ENCODE results near the gene FCHSD2. TPM values are rescaled to one million over a fixed set of nuclear protein-coding genes. Genes with fewer than 3 reads are reported as not detected.

FCHSD2 gene
- total RNA-seq, 4 donors from 2014 or later = 6.7 to 14.7 (median 8.5) TPM

- WGBS, 2 donors = 21 to 38% methylated on average over 15 of the region's 15 CpGs
- TF ChIP-seq, protein P1, sequence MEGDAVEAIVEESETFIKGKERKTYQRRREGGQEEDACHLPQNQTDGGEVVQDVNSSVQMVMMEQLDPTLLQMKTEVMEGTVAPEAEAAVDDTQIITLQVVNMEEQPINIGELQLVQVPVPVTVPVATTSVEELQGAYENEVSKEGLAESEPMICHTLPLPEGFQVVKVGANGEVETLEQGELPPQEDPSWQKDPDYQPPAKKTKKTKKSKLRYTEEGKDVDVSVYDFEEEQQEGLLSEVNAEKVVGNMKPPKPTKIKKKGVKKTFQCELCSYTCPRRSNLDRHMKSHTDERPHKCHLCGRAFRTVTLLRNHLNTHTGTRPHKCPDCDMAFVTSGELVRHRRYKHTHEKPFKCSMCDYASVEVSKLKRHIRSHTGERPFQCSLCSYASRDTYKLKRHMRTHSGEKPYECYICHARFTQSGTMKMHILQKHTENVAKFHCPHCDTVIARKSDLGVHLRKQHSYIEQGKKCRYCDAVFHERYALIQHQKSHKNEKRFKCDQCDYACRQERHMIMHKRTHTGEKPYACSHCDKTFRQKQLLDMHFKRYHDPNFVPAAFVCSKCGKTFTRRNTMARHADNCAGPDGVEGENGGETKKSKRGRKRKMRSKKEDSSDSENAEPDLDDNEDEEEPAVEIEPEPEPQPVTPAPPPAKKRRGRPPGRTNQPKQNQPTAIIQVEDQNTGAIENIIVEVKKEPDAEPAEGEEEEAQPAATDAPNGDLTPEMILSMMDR (IDR thresholded peaks at IDR 0.05) = no peak
- no peak for TF ChIP-seq POLR2A (IDR thresholded peaks at IDR 0.05)
- H3K4me3 ChIP-seq (ENCODE audit: low read depth, poor library complexity, severe bottlenecking) = no peak overlapping the region
- intact Hi-C loops (cut with DNase I; ENCODE audit: low total_unique reads) = no loop called here
- DNase-seq (ENCODE audit: low spot score in 2 of 2) = peak in 1 of 2 donors; percentile 82
These were observed 5.9 kb upstream of the FCHSD2 start for GRCh38 chr11:73147771-73148681.

- WGBS, 2 donors = 94 to 96% methylated on average over 6 of the region's 6 CpGs
- intact Hi-C loops (cut with DNase I; ENCODE audit: low total_unique reads) = no loop called here
- TF ChIP-seq POLR2A (IDR thresholded peaks at IDR 0.05) = no peak
- TF ChIP-seq, protein P1 (IDR thresholded peaks at IDR 0.05) = no peak
- no peak for DNase-seq (ENCODE audit: low spot score in 2 of 2)
- no peak overlapping the region for H3K4me3 ChIP-seq (ENCODE audit: low read depth, poor library complexity, severe bottlenecking)
These were observed 4.0 kb upstream of the FCHSD2 start for GRCh38 chr11:73145986-73146575.

- peak in 1 of 2 donors; percentile 69 for DNase-seq (ENCODE audit: low spot score in 2 of 2)
- H3K4me3 ChIP-seq (ENCODE audit: low read depth, poor library complexity, severe bottlenecking) = peak overlapping the region; percentile 91
- intact Hi-C loops (cut with DNase I; ENCODE audit: low total_unique reads) = no loop called here
- 24 to 28% methylated on average over 13 of the region's 13 CpGs for WGBS, 2 donors
- TF ChIP-seq POLR2A (IDR thresholded peaks at IDR 0.05) = no peak
- TF ChIP-seq, protein P1 (IDR thresholded peaks at IDR 0.05) = no peak
These were observed 1.2 kb upstream of the FCHSD2 start for GRCh38 chr11:73143126-73143838.

GRCh38 chr11:73141309-73142127 lies 600 bp downstream of the FCHSD2 start:
- peak overlapping the region; percentile 91 for H3K4me3 ChIP-seq (ENCODE audit: low read depth, poor library complexity, severe bottlenecking)
- DNase-seq (ENCODE audit: low spot score in 2 of 2) = peak; percentile 53 to 93
- intact Hi-C loops (cut with DNase I; ENCODE audit: low total_unique reads) = no loop called here
- WGBS, 2 donors = 0% methylated on average over 52 to 55 of the region's 71 CpGs
- TF ChIP-seq, protein P1 (IDR thresholded peaks at IDR 0.05) = no peak
- no peak for TF ChIP-seq POLR2A (IDR thresholded peaks at IDR 0.05)

GRCh38 chr11:73141031-73141308 lies 1.1 kb downstream of the FCHSD2 start:
- intact Hi-C loops (cut with DNase I; ENCODE audit: low total_unique reads) = no loop called here
- peak overlapping the region; percentile 91 for H3K4me3 ChIP-seq (ENCODE audit: low read depth, poor library complexity, severe bottlenecking)
- WGBS, 2 donors = 0 to 1% methylated on average over 12 to 17 of the region's 17 CpGs
- DNase-seq (ENCODE audit: low spot score in 2 of 2) = peak in 1 of 2 donors; percentile 89
- TF ChIP-seq, protein P1 (IDR thresholded peaks at IDR 0.05) = no peak
- TF ChIP-seq POLR2A (IDR thresholded peaks at IDR 0.05) = no peak

Measured in lower leg skin (tissue), 4 donors.